Measurements from ENCODE around the gene KRT86.

DNA sequence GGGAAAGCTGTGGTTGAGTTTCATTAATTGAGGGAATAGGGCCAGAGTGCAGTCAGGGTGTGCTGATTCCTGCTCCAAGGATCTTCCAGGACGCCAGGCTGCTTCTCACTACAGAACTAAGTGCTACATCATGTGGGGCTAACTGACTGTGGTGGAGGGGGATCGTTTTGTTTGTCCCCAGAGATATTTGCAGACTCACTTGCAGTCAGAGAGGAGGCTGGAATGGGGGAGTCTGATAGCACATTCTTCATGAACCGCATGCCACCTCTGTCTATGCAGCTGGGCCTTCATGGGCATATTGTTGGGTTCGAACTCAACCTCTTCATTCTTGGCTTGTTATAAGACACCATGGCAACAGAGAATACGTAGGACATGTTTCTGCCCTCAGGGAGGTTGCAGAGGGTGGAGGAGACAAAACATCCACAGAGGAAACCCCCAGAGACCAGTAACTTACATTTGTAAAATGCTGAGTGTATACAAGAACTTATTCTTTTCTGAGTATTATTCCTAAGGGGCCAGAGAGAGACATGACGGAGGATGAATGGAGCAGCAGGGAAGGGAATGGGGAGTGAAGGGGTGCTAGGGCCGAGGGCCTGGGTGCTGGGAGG, 28.4 kb upstream of the KRT86 start:
- TF ChIP-seq CTCF (IDR thresholded peaks at IDR 0.05; ENCODE audit: insufficient read depth, low read length, poor library complexity, severe bottlenecking) (no peak), EZH2phosphoT487 (conservative IDR thresholded peaks at IDR 0.05; ENCODE audit: low read length) (no peak)

Measured in SU-DHL-6 (cell line).